Smooth muscle cell of bladder (primary cell): ENCODE data around the gene CDKL5. TPM values are rescaled to one million over a fixed set of nuclear protein-coding genes. Genes with fewer than 3 reads are reported as not detected.

ENCODE experiments used
- total RNA-seq: library from RNA; depleted of rRNA; stranded (reverse); fragments of >200 nt; gene quantifications from 2 replicates; pipeline ENCODE4 v1.2.3, GENCODE V29; 2014

Gene CDKL5
- total RNA-seq: 2.9 and 3.3 TPM in 2 replicates

DNA sequence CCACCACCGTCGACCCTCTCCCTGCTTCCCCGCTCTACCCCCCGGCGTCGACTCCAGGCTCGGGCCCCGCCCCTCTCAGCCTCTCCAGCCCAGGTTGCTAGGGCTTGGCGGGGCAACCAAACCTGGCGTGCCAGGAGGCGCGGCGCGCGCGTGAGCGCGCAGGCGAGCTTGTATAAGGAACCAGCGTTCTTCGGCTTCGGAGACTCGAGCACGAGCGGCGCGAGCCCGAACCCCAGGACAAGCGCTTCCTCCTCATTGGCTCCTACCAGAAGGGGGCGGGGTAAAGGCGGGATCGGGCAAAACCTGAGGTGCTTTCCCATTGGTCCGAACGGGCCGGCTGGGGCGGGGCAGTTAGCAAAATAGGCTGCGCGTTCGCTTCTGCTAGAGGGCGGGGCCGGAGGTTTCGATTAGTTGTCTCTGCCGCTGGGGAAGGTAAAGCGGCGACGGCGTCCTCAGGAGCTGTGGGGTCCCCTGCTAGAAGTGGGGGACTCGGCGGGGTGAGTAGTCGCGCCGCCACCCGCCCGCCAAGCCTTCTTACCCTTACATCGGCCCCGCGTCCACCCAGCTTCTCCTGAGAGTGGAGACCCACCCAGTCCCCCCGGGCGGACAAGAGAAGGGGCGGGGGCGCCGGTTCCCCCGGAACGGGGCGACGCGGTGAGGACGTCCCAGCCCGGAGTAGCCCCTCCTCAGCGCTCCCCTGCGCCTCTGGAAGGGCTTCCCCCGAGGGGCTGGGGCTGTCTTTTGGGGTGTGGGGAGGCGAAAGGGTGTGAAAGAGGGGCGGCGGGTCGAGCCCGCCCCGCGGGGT is at the start of gene CDKL5:
CDKL5 (plus strand) TSS at position 410 of the 805 bp plus-strand sequence. CDS start 81,489 bp downstream, outside the sequence.

GRCh38 chrX:18672008-18672407 is 246.6 kb downstream of the CDKL5 start, which contains the start of gene RS1:
Gene RS1 (minus strand): TSS chrX:18672108. CDS start chrX:18672068, 40 bp downstream.

Other genes starting within 250 kb of the CDKL5 start
- gene BEND2, start 204.7 kb upstream of the CDKL5 start, total RNA-seq: not detected in 2 replicates
- gene SCML2, start 70.9 kb upstream of the CDKL5 start, total RNA-seq: 0.65 and 0.71 TPM in 2 replicates
- gene RS1, start 246.5 kb downstream of the CDKL5 start, total RNA-seq: not detected in 2 replicates